Measurements from ENCODE around the gene C11orf87.

The C11orf87 gene

DNA sequence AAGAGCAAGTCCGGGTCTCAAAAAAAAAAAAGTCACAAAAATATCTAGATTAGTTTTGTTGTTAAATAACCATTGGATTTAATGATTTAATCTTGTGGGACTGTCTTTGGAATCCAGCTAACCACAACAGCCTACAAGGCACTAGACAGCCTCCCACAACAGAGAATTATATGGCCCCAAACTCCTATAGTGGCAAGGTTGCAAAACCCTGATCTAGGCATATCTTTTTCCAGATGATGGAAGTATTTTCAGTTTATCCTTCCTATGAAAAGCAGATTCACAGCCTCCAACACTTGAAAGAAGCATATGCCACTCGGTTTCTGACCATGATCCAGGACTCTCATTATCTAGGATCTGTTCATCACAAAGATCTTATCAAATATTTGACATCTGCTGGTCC, 5.4 kb upstream of the C11orf87 start:
- no peaks in the 10 kb centered on the region for H3K9me3 ChIP-seq (ENCODE audit: control insufficient read depth, insufficient read depth, low read depth, low read length)
- H3K27ac ChIP-seq (ENCODE audit: low read depth, low read length): no peak overlapping the region
- H3K4me3 ChIP-seq (ENCODE audit: low read depth, low read length): no peak overlapping the region
- H3K9ac ChIP-seq (ENCODE audit: low read length): no peak overlapping the region
- no peaks in the 10 kb centered on the region for H3K36me3 ChIP-seq (ENCODE audit: control insufficient read depth, insufficient read depth, low read length)
- H3K4me1 ChIP-seq (ENCODE audit: control insufficient read depth, insufficient read depth, low read length): no peaks in the 10 kb centered on the region
- peaks cover 24% of the 10 kb centered on the region for H3K27me3 ChIP-seq (ENCODE audit: control insufficient read depth, insufficient read depth, low read length)

DNA sequence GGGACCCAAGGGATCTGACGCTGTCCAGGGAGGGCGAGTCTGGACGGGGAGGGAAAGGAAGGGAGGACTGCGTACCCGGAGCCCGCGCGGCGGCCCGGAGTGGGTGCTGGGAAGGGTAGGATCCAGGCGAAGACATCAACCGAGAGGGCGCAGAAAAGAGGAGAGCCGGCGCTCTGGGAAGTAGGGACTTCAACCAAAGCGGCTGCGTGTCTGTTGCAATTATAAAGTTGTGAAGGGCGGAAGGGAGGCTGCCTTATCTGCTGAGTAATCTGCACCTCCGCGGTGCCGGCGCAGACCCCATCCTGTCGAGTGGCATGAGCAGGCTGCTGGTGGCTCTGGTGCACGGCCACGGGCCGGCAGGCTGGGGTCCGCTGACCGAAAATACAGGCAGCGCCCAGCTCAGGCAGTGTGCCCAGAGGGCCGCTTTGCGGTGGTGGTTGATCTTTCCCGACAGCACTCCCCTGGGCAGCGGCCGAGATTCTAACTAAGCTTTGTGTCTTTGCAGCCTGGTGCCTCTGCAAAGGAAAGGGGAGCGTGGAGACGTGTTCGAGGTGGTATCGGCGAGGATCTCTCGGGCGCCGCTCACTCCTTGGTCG, 978 bp downstream of the C11orf87 start:
- Histone ChIP-seq H3K36me3 (ENCODE audit: control insufficient read depth, insufficient read depth, low read length) (no peaks in the 10 kb centered on the region), H3K4me3 (ENCODE audit: low read depth, low read length) (peak overlapping the region; percentile 63), H3K27ac (ENCODE audit: low read depth, low read length) (no peak overlapping the region), H3K9me3 (ENCODE audit: control insufficient read depth, insufficient read depth, low read depth, low read length) (no peaks in the 10 kb centered on the region), H3K27me3 (ENCODE audit: control insufficient read depth, insufficient read depth, low read length) (peaks cover 58% of the 10 kb centered on the region), H3K4me1 (ENCODE audit: control insufficient read depth, insufficient read depth, low read length) (peaks cover 8% of the 10 kb centered on the region; the same call in 1 of the 2 replicates), H3K9ac (ENCODE audit: low read length) (no peak overlapping the region)

DNA sequence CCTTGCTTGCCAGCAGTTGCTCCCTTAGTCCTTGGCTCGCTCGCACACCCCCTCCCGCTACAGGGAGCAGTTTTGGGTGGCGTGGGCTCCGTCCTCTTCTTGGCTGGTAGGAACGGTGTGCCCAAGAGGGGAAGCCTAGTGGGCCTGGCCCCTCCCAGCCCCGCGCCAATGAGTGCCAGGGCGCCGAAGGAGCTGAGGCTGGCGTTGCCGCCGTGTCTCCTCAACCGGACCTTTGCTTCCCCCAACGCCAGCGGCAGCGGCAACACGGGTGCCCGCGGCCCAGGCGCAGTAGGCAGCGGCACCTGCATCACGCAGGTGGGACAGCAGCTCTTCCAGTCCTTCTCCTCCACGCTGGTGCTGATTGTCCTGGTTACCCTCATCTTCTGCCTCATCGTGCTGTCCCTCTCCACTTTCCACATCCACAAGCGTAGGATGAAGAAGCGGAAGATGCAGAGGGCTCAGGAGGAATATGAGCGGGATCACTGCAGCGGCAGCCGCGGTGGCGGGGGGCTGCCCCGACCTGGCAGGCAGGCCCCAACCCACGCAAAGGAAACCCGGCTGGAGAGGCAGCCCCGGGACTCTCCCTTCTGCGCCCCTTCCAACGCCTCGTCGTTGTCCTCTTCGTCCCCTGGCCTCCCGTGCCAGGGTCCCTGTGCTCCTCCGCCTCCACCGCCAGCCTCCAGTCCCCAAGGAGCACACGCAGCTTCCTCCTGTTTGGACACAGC, 1.6 kb downstream of the C11orf87 start:
- Histone ChIP-seq H3K9ac (ENCODE audit: low read length) (no peak overlapping the region), H3K9me3 (ENCODE audit: control insufficient read depth, insufficient read depth, low read depth, low read length) (no peaks in the 10 kb centered on the region), H3K4me3 (ENCODE audit: low read depth, low read length) (peak overlapping the region; percentile 63), H3K27ac (ENCODE audit: low read depth, low read length) (no peak overlapping the region), H3K27me3 (ENCODE audit: control insufficient read depth, insufficient read depth, low read length) (peaks cover 57% of the 10 kb centered on the region), H3K4me1 (ENCODE audit: control insufficient read depth, insufficient read depth, low read length) (peaks cover 8% of the 10 kb centered on the region; the same call in 1 of the 2 replicates), H3K36me3 (ENCODE audit: control insufficient read depth, insufficient read depth, low read length) (no peaks in the 10 kb centered on the region)

DNA sequence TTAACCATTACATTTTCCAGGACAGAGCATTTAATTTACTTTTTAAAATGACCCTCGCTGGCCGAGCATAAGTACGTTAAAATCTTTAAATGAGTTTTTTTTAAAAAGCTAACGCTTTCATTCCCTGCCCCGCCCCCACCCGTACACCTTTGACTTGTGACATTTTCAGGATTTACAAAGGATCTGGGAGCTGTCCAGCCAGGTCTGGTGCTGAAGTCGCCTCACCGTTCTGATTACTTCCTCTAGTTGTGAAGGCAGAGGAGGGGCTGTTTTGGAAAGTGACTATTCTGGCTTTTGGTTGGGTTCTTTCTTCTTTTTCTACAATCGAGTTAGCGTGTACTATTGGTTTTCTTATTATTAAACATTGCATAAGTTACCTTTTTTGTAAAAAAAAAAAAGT, 2.9 kb downstream of the C11orf87 start:
- H3K4me3 ChIP-seq (ENCODE audit: low read depth, low read length): no peak overlapping the region
- H3K36me3 ChIP-seq (ENCODE audit: control insufficient read depth, insufficient read depth, low read length): no peaks in the 10 kb centered on the region
- peaks cover 8% of the 10 kb centered on the region; the same call in 1 of the 2 replicates for H3K4me1 ChIP-seq (ENCODE audit: control insufficient read depth, insufficient read depth, low read length)
- peaks cover 58% of the 10 kb centered on the region for H3K27me3 ChIP-seq (ENCODE audit: control insufficient read depth, insufficient read depth, low read length)
- H3K9me3 ChIP-seq (ENCODE audit: control insufficient read depth, insufficient read depth, low read depth, low read length): no peaks in the 10 kb centered on the region
- H3K27ac ChIP-seq (ENCODE audit: low read depth, low read length): no peak overlapping the region
- H3K9ac ChIP-seq (ENCODE audit: low read length): no peak overlapping the region

DNA sequence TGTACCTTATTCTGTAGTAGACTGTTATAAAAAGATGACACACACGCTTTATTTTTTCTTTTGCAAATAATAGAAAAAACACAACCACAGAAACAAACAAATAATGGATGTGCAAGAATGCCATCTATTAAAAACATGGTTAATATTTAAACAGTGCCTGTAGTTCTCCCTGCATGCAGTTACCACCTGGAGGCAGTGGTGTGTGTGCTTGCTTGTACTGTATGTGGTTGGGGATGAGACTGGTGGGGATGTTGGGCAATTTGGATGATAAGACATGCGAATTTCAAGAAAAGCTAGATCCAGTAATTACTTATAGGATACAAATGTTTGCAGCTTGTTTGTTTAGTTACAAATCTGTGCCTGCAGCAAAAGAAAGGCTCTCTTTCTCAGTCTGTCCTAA, 3.6 kb downstream of the C11orf87 start:
- H3K4me3 ChIP-seq (ENCODE audit: low read depth, low read length): no peak overlapping the region

DNA sequence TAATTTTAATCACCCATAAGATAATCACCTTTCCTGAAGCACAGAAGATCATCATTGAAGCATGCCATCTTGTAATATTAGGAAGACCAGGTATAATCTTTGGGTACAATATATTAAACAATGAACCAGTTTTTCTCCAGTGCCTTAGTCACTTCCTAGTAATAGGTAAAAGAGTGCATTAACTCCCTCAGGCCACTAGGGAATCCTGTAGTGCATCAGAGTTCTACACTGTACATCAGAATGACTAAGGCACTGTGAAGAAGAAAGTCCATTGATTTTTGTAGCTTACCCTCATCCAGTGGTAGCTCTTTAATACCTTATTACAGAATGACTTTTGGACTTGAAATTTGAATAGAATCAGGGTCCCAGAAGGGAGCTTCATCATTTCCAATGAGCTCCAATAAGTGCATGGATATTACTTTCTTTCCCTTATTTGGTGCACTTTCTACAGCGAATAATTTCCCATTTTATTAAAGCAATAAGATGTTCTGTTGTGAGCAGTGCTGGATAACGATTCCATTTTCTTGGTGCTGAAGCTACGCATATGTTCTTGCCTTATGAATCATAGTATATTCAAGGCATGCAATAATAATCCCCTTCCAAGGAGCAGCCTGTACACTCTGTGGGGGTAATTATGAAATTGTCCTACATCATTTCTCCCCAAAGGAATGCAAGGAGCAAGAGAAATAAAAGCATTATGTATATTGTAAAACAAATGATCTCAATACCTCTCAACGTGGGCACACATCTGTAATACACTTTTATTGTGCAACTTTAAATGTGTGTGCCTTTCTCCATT, 4.7 kb downstream of the C11orf87 start:
- Histone ChIP-seq H3K9ac (ENCODE audit: low read length) (no peak overlapping the region), H3K9me3 (ENCODE audit: control insufficient read depth, insufficient read depth, low read depth, low read length) (no peaks in the 10 kb centered on the region), H3K27ac (ENCODE audit: low read depth, low read length) (no peak overlapping the region), H3K4me1 (ENCODE audit: control insufficient read depth, insufficient read depth, low read length) (peaks cover 8% of the 10 kb centered on the region; the same call in 1 of the 2 replicates), H3K4me3 (ENCODE audit: low read depth, low read length) (no peak overlapping the region), H3K36me3 (ENCODE audit: control insufficient read depth, insufficient read depth, low read length) (no peaks in the 10 kb centered on the region), H3K27me3 (ENCODE audit: control insufficient read depth, insufficient read depth, low read length) (peaks cover 52% of the 10 kb centered on the region)

More for the DNA sequence above, 3.6 kb downstream of the C11orf87 start:
- Histone ChIP-seq H3K4me1 (ENCODE audit: control insufficient read depth, insufficient read depth, low read length) (peaks cover 8% of the 10 kb centered on the region; the same call in 1 of the 2 replicates), H3K27ac (ENCODE audit: low read depth, low read length) (no peak overlapping the region), H3K36me3 (ENCODE audit: control insufficient read depth, insufficient read depth, low read length) (no peaks in the 10 kb centered on the region), H3K27me3 (ENCODE audit: control insufficient read depth, insufficient read depth, low read length) (peaks cover 62% of the 10 kb centered on the region), H3K9ac (ENCODE audit: low read length) (no peak overlapping the region), H3K9me3 (ENCODE audit: control insufficient read depth, insufficient read depth, low read depth, low read length) (no peaks in the 10 kb centered on the region)

DNA sequence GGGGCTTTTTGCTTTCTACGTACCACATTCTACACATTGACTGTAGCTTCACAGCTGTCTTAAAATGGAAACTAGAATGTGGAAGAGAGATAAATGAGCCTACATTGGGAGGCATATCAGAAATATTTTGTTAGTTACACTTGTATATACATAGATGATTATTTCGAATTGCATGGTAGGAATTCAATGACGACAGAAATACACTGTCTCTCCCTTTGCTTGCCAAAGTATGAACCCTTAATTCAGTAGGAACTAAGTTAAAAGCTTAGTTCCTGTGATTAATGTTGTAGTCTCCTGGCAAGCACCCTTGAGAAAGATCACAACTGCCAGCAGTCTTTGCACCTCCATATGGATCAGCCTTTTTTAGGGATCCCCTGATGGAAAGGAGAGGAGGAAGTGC, 10.1 kb downstream of the C11orf87 start:
- Histone ChIP-seq H3K27ac (ENCODE audit: low read depth, low read length) (no peak overlapping the region), H3K4me1 (ENCODE audit: control insufficient read depth, insufficient read depth, low read length) (no peaks in the 10 kb centered on the region), H3K4me3 (ENCODE audit: low read depth, low read length) (no peak overlapping the region), H3K27me3 (ENCODE audit: control insufficient read depth, insufficient read depth, low read length) (peaks cover 21% of the 10 kb centered on the region), H3K9ac (ENCODE audit: low read length) (no peak overlapping the region), H3K36me3 (ENCODE audit: control insufficient read depth, insufficient read depth, low read length) (no peaks in the 10 kb centered on the region), H3K9me3 (ENCODE audit: control insufficient read depth, insufficient read depth, low read depth, low read length) (no peaks in the 10 kb centered on the region)

DNA sequence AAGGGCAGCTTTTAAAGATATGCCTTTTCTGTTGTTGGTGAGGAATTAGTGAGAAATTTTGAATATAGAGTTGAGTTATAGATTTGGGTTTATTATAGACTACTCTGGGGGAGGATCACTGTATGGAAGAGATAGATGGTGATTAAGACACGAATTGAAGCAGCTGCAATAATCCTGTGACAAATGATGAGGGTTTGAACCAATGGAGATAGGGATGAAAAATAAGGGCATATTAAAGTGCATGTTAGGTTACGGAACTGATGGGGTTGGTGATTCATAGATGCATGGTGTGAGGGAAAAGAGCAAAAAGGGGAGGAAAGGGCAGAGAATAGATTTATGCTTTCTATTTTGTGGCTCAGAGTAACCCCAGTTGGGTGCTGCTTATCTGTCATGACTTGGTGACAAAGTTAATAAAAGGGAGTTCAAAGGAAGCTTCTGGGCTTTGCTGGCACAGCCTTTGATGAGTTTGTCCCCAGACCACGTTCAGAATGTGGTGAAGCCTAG, 11.8 kb downstream of the C11orf87 start:
- no peaks in the 10 kb centered on the region for H3K9me3 ChIP-seq (ENCODE audit: control insufficient read depth, insufficient read depth, low read depth, low read length)
- H3K9ac ChIP-seq (ENCODE audit: low read length): no peak overlapping the region
- no peak overlapping the region for H3K27ac ChIP-seq (ENCODE audit: low read depth, low read length)
- no peak overlapping the region for H3K4me3 ChIP-seq (ENCODE audit: low read depth, low read length)
- H3K27me3 ChIP-seq (ENCODE audit: control insufficient read depth, insufficient read depth, low read length): peaks cover 18% of the 10 kb centered on the region
- H3K36me3 ChIP-seq (ENCODE audit: control insufficient read depth, insufficient read depth, low read length): no peaks in the 10 kb centered on the region
- no peaks in the 10 kb centered on the region for H3K4me1 ChIP-seq (ENCODE audit: control insufficient read depth, insufficient read depth, low read length)

DNA sequence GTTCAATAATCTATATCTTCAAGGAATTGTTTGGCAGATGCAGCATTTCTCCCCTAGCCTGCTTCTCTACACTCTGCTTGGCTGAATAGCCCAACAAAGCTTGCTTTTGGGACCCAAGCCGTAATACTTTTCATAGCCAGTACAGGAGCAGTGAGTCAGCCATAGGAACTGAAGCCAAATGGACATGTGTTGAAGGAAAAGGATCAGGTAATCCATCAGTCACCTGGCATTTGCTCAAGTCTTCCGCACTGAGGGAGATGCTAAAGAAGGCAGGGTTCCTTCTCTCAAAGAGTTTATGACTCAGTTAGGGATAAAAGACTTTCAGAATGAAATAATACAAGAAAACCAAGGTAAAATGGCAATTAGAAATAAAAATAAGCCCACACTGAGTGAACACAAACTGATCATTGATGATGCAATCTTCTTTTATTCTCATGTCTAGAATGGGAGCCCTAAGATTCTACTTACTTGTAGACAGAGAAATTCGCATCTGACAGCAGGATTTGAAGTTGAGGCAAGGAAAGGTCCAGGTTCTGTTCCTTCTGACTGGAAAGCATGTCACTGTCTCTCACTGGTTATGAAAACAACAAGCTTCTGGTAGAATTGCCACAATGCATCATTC, 13.2 kb downstream of the C11orf87 start:
- Histone ChIP-seq H3K9me3 (ENCODE audit: control insufficient read depth, insufficient read depth, low read depth, low read length) (no peaks in the 10 kb centered on the region), H3K27me3 (ENCODE audit: control insufficient read depth, insufficient read depth, low read length) (peaks cover 10% of the 10 kb centered on the region), H3K4me1 (ENCODE audit: control insufficient read depth, insufficient read depth, low read length) (no peaks in the 10 kb centered on the region), H3K9ac (ENCODE audit: low read length) (no peak overlapping the region), H3K27ac (ENCODE audit: low read depth, low read length) (no peak overlapping the region), H3K4me3 (ENCODE audit: low read depth, low read length) (no peak overlapping the region), H3K36me3 (ENCODE audit: control insufficient read depth, insufficient read depth, low read length) (no peaks in the 10 kb centered on the region)

DNA sequence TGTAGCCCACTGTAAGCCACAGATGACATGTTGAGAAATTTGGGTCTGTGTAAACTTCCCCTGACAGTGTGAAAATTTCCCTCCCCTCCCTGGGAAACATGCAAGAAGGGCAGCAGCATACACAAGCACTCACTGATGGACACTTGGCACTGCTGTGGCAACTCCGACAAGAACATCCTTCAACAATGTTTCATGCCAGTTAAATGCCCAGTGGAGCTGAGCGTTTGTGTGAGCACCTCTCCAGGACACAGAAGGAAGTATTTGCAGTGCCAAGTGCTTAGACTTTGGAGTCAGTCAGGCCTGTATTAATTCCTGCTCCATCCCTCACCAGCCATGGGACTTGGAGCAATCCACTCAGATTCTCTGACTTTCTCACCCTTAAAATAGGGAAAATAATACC, 17.7 kb downstream of the C11orf87 start:
- Histone ChIP-seq H3K36me3 (ENCODE audit: control insufficient read depth, insufficient read depth, low read length) (no peaks in the 10 kb centered on the region), H3K9me3 (ENCODE audit: control insufficient read depth, insufficient read depth, low read depth, low read length) (no peaks in the 10 kb centered on the region), H3K27me3 (ENCODE audit: control insufficient read depth, insufficient read depth, low read length) (no peaks in the 10 kb centered on the region), H3K4me3 (ENCODE audit: low read depth, low read length) (no peak overlapping the region), H3K4me1 (ENCODE audit: control insufficient read depth, insufficient read depth, low read length) (no peaks in the 10 kb centered on the region), H3K9ac (ENCODE audit: low read length) (no peak overlapping the region), H3K27ac (ENCODE audit: low read depth, low read length) (no peak overlapping the region)
